Measurements from ENCODE around the gene FAM3C. TPM values are rescaled to one million over a fixed set of nuclear protein-coding genes. Genes with fewer than 3 reads are reported as not detected.

FAM3C gene
- total RNA-seq, 4 donors from 2014 or later: 34.9 to 46.8 (median 41.0) TPM

Other genes starting within 250 kb of the FAM3C start
- 10 to 100 TPM; 12.7 to 23.9 (median 16.2) TPM for gene WNT16, start 67.3 kb downstream of the FAM3C start, total RNA-seq

Measured in lower leg skin (tissue), 4 donors.